Activated naive CD8-positive, alpha-beta T cell (primary cell): ENCODE data around the gene SHCBP1L.
A peak's percentile ranks its signal among the peaks of the same experiment; 100 is the strongest.

Source experiments
- H3K27ac Mint-ChIP-seq: one replicate; pipeline ENCODE4 v1.8.0; 2021; ENCODE audit warnings: mixed read lengths
- H3K27me3 Mint-ChIP-seq: one replicate; pipeline ENCODE4 v1.8.0; 2021; ENCODE audit warnings: mixed read lengths
- H3K36me3 Mint-ChIP-seq: one replicate; pipeline ENCODE4 v1.8.0; 2021; ENCODE audit warnings: mixed read lengths
- H3K4me1 Mint-ChIP-seq: one replicate; pipeline ENCODE4 v1.8.0; 2021; ENCODE audit warnings: low read depth, mixed read lengths
- H3K4me3 Mint-ChIP-seq: one replicate; pipeline ENCODE4 v1.8.0; 2021; ENCODE audit warnings: mild to moderate bottlenecking, mixed read lengths
- H3K9me3 Mint-ChIP-seq: one replicate; pipeline ENCODE4 v1.8.0; 2021; ENCODE audit warnings: low read depth, mixed read lengths

The SHCBP1L gene

GRCh38 chr1:182952677-182953444, at the start of gene SHCBP1L:
SHCBP1L (minus strand) TSS chr1:182953166; CDS start chr1:182953133, 33 bp downstream.
- peaks cover 20% of the 10 kb centered on the region for H3K27me3 Mint-ChIP-seq
- H3K4me3 Mint-ChIP-seq: peak within 1 kb of the TSS; percentile 35
- H3K36me3 Mint-ChIP-seq: no peaks in the 10 kb centered on the region
- H3K27ac Mint-ChIP-seq: no peak within 1 kb of the TSS
- H3K9me3 Mint-ChIP-seq: peaks cover 3% of the 10 kb centered on the region
- peaks cover 5% of the 10 kb centered on the region for H3K4me1 Mint-ChIP-seq

- no peaks in the 10 kb centered on the region for H3K9me3 Mint-ChIP-seq
- H3K27ac Mint-ChIP-seq: no peak overlapping the region
- H3K4me1 Mint-ChIP-seq: no peaks in the 10 kb centered on the region
- no peak overlapping the region for H3K4me3 Mint-ChIP-seq
- no peaks in the 10 kb centered on the region for H3K36me3 Mint-ChIP-seq
- peaks cover 26% of the 10 kb centered on the region for H3K27me3 Mint-ChIP-seq
These were observed 49.3 kb upstream of the SHCBP1L start for GRCh38 chr1:183002267-183002666.

- Mint-ChIP-seq H3K4me3 (no peak overlapping the region), H3K27ac (no peak overlapping the region), H3K4me1 (no peaks in the 10 kb centered on the region), H3K27me3 (peaks cover 19% of the 10 kb centered on the region), H3K9me3 (no peaks in the 10 kb centered on the region), H3K36me3 (no peaks in the 10 kb centered on the region)
These were observed 47.4 kb upstream of the SHCBP1L start for GRCh38 chr1:183000167-183000962.

GRCh38 chr1:182998482-182998881, 45.5 kb upstream of the SHCBP1L start:
- no peak overlapping the region for H3K27ac Mint-ChIP-seq
- H3K36me3 Mint-ChIP-seq: no peaks in the 10 kb centered on the region
- H3K27me3 Mint-ChIP-seq: peaks cover 12% of the 10 kb centered on the region

GRCh38 chr1:182996816-182997215, 43.9 kb upstream of the SHCBP1L start:
- H3K9me3 Mint-ChIP-seq: no peaks in the 10 kb centered on the region
- H3K36me3 Mint-ChIP-seq: no peaks in the 10 kb centered on the region
- H3K27me3 Mint-ChIP-seq: peaks cover 16% of the 10 kb centered on the region
- no peaks in the 10 kb centered on the region for H3K4me1 Mint-ChIP-seq
- no peak overlapping the region for H3K4me3 Mint-ChIP-seq
- no peak overlapping the region for H3K27ac Mint-ChIP-seq

More at GRCh38 chr1:182998482-182998881, 45.5 kb upstream of the SHCBP1L start:
- H3K9me3 Mint-ChIP-seq: no peaks in the 10 kb centered on the region
- no peaks in the 10 kb centered on the region for H3K4me1 Mint-ChIP-seq
- H3K4me3 Mint-ChIP-seq: no peak overlapping the region

GRCh38 chr1:182995894-182996293, 42.9 kb upstream of the SHCBP1L start:
- H3K4me1 Mint-ChIP-seq: no peaks in the 10 kb centered on the region
- no peak overlapping the region for H3K4me3 Mint-ChIP-seq
- no peaks in the 10 kb centered on the region for H3K36me3 Mint-ChIP-seq
- H3K27ac Mint-ChIP-seq: no peak overlapping the region
- no peaks in the 10 kb centered on the region for H3K9me3 Mint-ChIP-seq
- H3K27me3 Mint-ChIP-seq: peaks cover 20% of the 10 kb centered on the region

GRCh38 chr1:182993746-182994145, 40.8 kb upstream of the SHCBP1L start:
- H3K27me3 Mint-ChIP-seq: peaks cover 20% of the 10 kb centered on the region
- H3K4me3 Mint-ChIP-seq: no peak overlapping the region
- no peaks in the 10 kb centered on the region for H3K9me3 Mint-ChIP-seq
- H3K36me3 Mint-ChIP-seq: no peaks in the 10 kb centered on the region
- H3K27ac Mint-ChIP-seq: no peak overlapping the region
- no peaks in the 10 kb centered on the region for H3K4me1 Mint-ChIP-seq

GRCh38 chr1:182990413-182991144, 37.6 kb upstream of the SHCBP1L start:
- Mint-ChIP-seq H3K4me1 (no peaks in the 10 kb centered on the region), H3K27ac (no peak overlapping the region), H3K27me3 (peaks cover 20% of the 10 kb centered on the region), H3K4me3 (no peak overlapping the region), H3K36me3 (no peaks in the 10 kb centered on the region), H3K9me3 (no peaks in the 10 kb centered on the region)

- H3K4me1 Mint-ChIP-seq: no peaks in the 10 kb centered on the region
- H3K27ac Mint-ChIP-seq: no peak overlapping the region
These were observed 32.9 kb upstream of the SHCBP1L start for GRCh38 chr1:182985876-182986275.

GRCh38 chr1:182984621-182985020, 31.7 kb upstream of the SHCBP1L start:
- peaks cover 8% of the 10 kb centered on the region for H3K27me3 Mint-ChIP-seq
- no peaks in the 10 kb centered on the region for H3K4me1 Mint-ChIP-seq
- peaks cover 4% of the 10 kb centered on the region for H3K9me3 Mint-ChIP-seq
- no peak overlapping the region for H3K4me3 Mint-ChIP-seq
- H3K36me3 Mint-ChIP-seq: peaks cover 3% of the 10 kb centered on the region
- no peak overlapping the region for H3K27ac Mint-ChIP-seq

More at GRCh38 chr1:182985876-182986275, 32.9 kb upstream of the SHCBP1L start:
- Mint-ChIP-seq H3K27me3 (peaks cover 12% of the 10 kb centered on the region), H3K36me3 (peaks cover 3% of the 10 kb centered on the region), H3K9me3 (peaks cover 4% of the 10 kb centered on the region), H3K4me3 (no peak overlapping the region)

GRCh38 chr1:182984138-182984537, 31.2 kb upstream of the SHCBP1L start:
- H3K9me3 Mint-ChIP-seq: peaks cover 4% of the 10 kb centered on the region
- H3K36me3 Mint-ChIP-seq: peaks cover 3% of the 10 kb centered on the region
- peaks cover 11% of the 10 kb centered on the region for H3K27me3 Mint-ChIP-seq

GRCh38 chr1:182978151-182978853, 25.3 kb upstream of the SHCBP1L start:
- no peaks in the 10 kb centered on the region for H3K9me3 Mint-ChIP-seq
- no peak overlapping the region for H3K27ac Mint-ChIP-seq
- H3K27me3 Mint-ChIP-seq: peaks cover 3% of the 10 kb centered on the region
- no peak overlapping the region for H3K4me3 Mint-ChIP-seq
- H3K4me1 Mint-ChIP-seq: no peaks in the 10 kb centered on the region
- peaks cover 3% of the 10 kb centered on the region for H3K36me3 Mint-ChIP-seq

More at GRCh38 chr1:182984138-182984537, 31.2 kb upstream of the SHCBP1L start:
- Mint-ChIP-seq H3K4me1 (no peaks in the 10 kb centered on the region), H3K4me3 (no peak overlapping the region), H3K27ac (no peak overlapping the region)

GRCh38 chr1:182977480-182977879, 24.5 kb upstream of the SHCBP1L start:
- peaks cover 3% of the 10 kb centered on the region for H3K27me3 Mint-ChIP-seq
- no peaks in the 10 kb centered on the region for H3K9me3 Mint-ChIP-seq
- H3K36me3 Mint-ChIP-seq: peaks cover under 1% of the 10 kb centered on the region
- H3K4me3 Mint-ChIP-seq: no peak overlapping the region
- no peaks in the 10 kb centered on the region for H3K4me1 Mint-ChIP-seq
- H3K27ac Mint-ChIP-seq: no peak overlapping the region

- H3K27me3 Mint-ChIP-seq: peaks cover 3% of the 10 kb centered on the region
- no peaks in the 10 kb centered on the region for H3K9me3 Mint-ChIP-seq
- no peak overlapping the region for H3K27ac Mint-ChIP-seq
- H3K4me1 Mint-ChIP-seq: no peaks in the 10 kb centered on the region
- H3K36me3 Mint-ChIP-seq: no peaks in the 10 kb centered on the region
- H3K4me3 Mint-ChIP-seq: no peak overlapping the region
These were observed 21.7 kb upstream of the SHCBP1L start for GRCh38 chr1:182974506-182975191.
